CD4-positive, alpha-beta T cell (primary cell): ENCODE data around the gene DSTN. TPM values are rescaled to one million over a fixed set of nuclear protein-coding genes. Genes with fewer than 3 reads are reported as not detected.

Experiments used
- ATAC-seq: fragments of 200-7000 bp; cut with Tn5 transposase; one replicate; pipeline ENCODE4 v1.10.0; 2022; ENCODE audit warnings: mild to moderate bottlenecking; ENCODE audit not compliant: poor library complexity
- CTCF ChIA-PET: fragments of 350-600 bp; sonication (Branson Sonifier 250); formaldehyde crosslinking; loops from one replicate; lab custom pipeline; 2021; ENCODE audit warnings: antibody characterized with exemption, inconsistent platforms; lab: Charles Lee
- POLR2A ChIA-PET: fragments of 350-600 bp; sonication (Branson Sonifier 250); formaldehyde crosslinking; loops from one replicate; lab custom pipeline; 2021; ENCODE audit warnings: antibody characterized with exemption, inconsistent platforms; lab: Charles Lee
- DNase-seq, 14 experiments: peaks; one replicate each; pipeline ENCODE4 v3.0.0-alpha.2; 2013 to 2020; ENCODE audit warnings: mixed read lengths in 2 of 14
- H3K27ac ChIP-seq, 2 donors: one replicate each; pipeline versions ENCODE4 v1.5.1 to v1.7.0; 2013; ENCODE audit warnings: low read length in 2 of 2, low read depth in 1 of 2, mild to moderate bottlenecking in 1 of 2
- H3K27me3 ChIP-seq, 2 experiments: 1 replicate in 1 of 2; 2 replicates in 1 of 2; pipeline versions ENCODE4 v1.6.1 to v1.7.0; 2013; ENCODE audit warnings: low read length in 2 of 2, control low read depth in 1 of 2, mild to moderate bottlenecking in 1 of 2, moderate library complexity in 1 of 2; ENCODE audit not compliant: insufficient read depth in 2 of 2, control insufficient read depth in 1 of 2
- H3K36me3 ChIP-seq: one replicate; pipeline ENCODE4 v1.6.1; 2013; ENCODE audit warnings: low read length, control low read depth; ENCODE audit not compliant: insufficient read depth
- H3K4me1 ChIP-seq: one replicate; pipeline ENCODE4 v1.6.1; 2013; ENCODE audit warnings: low read length, control low read depth; ENCODE audit not compliant: insufficient read depth
- H3K4me3 ChIP-seq: one replicate; pipeline ENCODE4 v1.5.1; 2013; ENCODE audit warnings: mild to moderate bottlenecking, low read length, moderate library complexity
- H3K9me3 ChIP-seq, 2 experiments: 1 replicate in 1 of 2; 2 replicates in 1 of 2; pipeline versions ENCODE4 v1.6.1 to v1.7.0; 2013; ENCODE audit warnings: low read length in 2 of 2, mild to moderate bottlenecking in 2 of 2, control low read depth in 1 of 2, moderate library complexity in 1 of 2; ENCODE audit not compliant: control insufficient read depth in 1 of 2, insufficient read depth in 1 of 2
- H3K27ac Mint-ChIP-seq: one replicate; pipeline ENCODE4 v1.8.0; 2020; ENCODE audit warnings: mixed read lengths
- H3K27me3 Mint-ChIP-seq: one replicate; pipeline ENCODE4 v1.8.0; 2021; ENCODE audit warnings: mixed read lengths
- H3K36me3 Mint-ChIP-seq: one replicate; pipeline ENCODE4 v1.8.0; 2021; ENCODE audit warnings: low read depth, mixed read lengths
- H3K4me1 Mint-ChIP-seq: one replicate; pipeline ENCODE4 v1.8.0; 2021; ENCODE audit warnings: low read depth, mixed read lengths
- H3K4me3 Mint-ChIP-seq: one replicate; pipeline ENCODE4 v1.8.0; 2020; ENCODE audit warnings: mild to moderate bottlenecking, mixed read lengths
- H3K9me3 Mint-ChIP-seq: one replicate; pipeline ENCODE4 v1.8.0; 2020; ENCODE audit warnings: mixed read lengths
- intact Hi-C, 2 experiments: fragments of 100-400 bp; cut with DNase I in 1 of 2; cut with micrococcal nuclease in 1 of 2; formaldehyde crosslinking; loops; one replicate each; pipeline versions ENCODE4 v1.15.1 to v1.9.0; 2023 to 2025; cut with DNase I, micrococcal nuclease
- total RNA-seq, 174 experiments: library from RNA in 2 of 174; stranded (reverse) in 2 of 174; gene quantifications; one replicate each; pipeline ENCODE4 v1.2.3 and lab custom pipeline; 2021 to 2026
- TF ChIP-seq, protein P1 (sequence below): fragments of 200-600 bp; IDR thresholded peaks from one replicate; pipeline ENCODE4 v1.8.0; 2022; ENCODE audit warnings: antibody characterized with exemption, mild to moderate bottlenecking

Gene DSTN
- total RNA-seq, 2 experiments from 2014 or later = 36.0 to 38.9 TPM

DNA sequence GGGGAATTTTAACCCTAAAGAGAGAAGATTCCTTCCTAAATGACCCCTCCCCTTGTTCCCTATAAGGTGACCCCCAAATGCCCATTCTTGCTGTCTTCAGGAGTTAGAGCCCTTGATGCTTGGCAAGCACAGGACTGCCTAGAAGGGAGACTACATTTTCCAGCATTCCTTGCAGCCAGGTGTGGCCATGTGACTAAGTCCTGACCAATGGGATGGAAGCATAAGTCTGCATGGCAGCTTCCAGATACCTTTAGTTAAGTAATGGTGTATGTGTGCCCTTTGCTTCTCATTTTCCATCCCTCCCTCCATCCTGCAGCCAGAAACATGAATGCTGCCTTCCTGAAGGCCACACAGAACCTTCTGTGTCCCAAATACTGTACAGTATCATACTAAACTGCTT, 44.2 kb upstream of the DSTN start:
- Mint-ChIP-seq H3K36me3 (no peaks in the 10 kb centered on the region), H3K4me3 (no peak overlapping the region), H3K27me3 (peaks cover 11% of the 10 kb centered on the region), H3K4me1 (peaks cover 4% of the 10 kb centered on the region), H3K9me3 (no peaks in the 10 kb centered on the region), H3K27ac (no peak overlapping the region)
- H3K9me3 ChIP-seq = no peaks in the 10 kb centered on the region
- ATAC-seq (peak; percentile 68), DNase-seq (peak in 3 of 14 experiments; percentile 49 to 62 (median 54))
- TF ChIP-seq, protein P1, sequence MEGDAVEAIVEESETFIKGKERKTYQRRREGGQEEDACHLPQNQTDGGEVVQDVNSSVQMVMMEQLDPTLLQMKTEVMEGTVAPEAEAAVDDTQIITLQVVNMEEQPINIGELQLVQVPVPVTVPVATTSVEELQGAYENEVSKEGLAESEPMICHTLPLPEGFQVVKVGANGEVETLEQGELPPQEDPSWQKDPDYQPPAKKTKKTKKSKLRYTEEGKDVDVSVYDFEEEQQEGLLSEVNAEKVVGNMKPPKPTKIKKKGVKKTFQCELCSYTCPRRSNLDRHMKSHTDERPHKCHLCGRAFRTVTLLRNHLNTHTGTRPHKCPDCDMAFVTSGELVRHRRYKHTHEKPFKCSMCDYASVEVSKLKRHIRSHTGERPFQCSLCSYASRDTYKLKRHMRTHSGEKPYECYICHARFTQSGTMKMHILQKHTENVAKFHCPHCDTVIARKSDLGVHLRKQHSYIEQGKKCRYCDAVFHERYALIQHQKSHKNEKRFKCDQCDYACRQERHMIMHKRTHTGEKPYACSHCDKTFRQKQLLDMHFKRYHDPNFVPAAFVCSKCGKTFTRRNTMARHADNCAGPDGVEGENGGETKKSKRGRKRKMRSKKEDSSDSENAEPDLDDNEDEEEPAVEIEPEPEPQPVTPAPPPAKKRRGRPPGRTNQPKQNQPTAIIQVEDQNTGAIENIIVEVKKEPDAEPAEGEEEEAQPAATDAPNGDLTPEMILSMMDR = no peak
- intact Hi-C loops = no loop called here
- ChIA-PET CTCF (no interaction called here), POLR2A (no interaction called here)
- no peak overlapping the region for H3K27ac ChIP-seq
- peaks cover 0 to 9% of the 10 kb centered on the region in 2 experiments for H3K27me3 ChIP-seq
- no peaks in the 10 kb centered on the region for H3K36me3 ChIP-seq
- no peak overlapping the region for H3K4me3 ChIP-seq
- peaks cover under 1% of the 10 kb centered on the region for H3K4me1 ChIP-seq

DNA sequence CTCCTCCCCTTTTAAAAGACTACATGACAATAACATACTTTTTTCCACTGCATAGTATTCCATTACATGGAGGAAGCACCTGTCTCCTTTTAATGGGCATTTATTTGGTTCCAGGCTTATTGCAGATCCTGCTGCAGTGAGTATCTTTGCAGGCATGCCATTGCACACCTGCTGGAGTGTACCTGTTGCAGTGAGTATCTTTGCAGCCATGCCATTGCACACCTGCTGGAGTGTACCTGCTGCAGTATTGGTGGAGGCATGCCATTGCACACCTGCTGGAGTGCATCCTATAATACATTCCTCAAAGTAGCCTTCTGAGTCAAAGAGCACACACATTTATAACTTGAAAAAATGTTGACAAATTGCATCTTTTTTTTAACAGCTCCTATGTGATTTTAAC, 40.3 kb upstream of the DSTN start:
- H3K4me1 Mint-ChIP-seq = peaks cover 9% of the 10 kb centered on the region
- ChIA-PET POLR2A (interaction anchor here (0.6 kb wide), 1 partner anchor 62 kb away, joined by 3 read pairs; no protein-coding TSS in a partner anchor), CTCF (no interaction called here)
- Histone ChIP-seq H3K27ac (no peak overlapping the region), H3K27me3 (peaks cover 4 to 15% of the 10 kb centered on the region in 2 experiments), H3K9me3 (no peaks in the 10 kb centered on the region), H3K4me1 (peaks cover 15% of the 10 kb centered on the region), H3K36me3 (no peaks in the 10 kb centered on the region), H3K4me3 (no peak overlapping the region)
- TF ChIP-seq, protein P1 = no peak
- H3K36me3 Mint-ChIP-seq = no peaks in the 10 kb centered on the region
- ATAC-seq (no peak), DNase-seq (no peak)
- H3K27me3 Mint-ChIP-seq = peaks cover 24% of the 10 kb centered on the region
- H3K27ac Mint-ChIP-seq = no peak overlapping the region
- intact Hi-C loops = no loop called here
- H3K9me3 Mint-ChIP-seq = no peaks in the 10 kb centered on the region
- H3K4me3 Mint-ChIP-seq = no peak overlapping the region

DNA sequence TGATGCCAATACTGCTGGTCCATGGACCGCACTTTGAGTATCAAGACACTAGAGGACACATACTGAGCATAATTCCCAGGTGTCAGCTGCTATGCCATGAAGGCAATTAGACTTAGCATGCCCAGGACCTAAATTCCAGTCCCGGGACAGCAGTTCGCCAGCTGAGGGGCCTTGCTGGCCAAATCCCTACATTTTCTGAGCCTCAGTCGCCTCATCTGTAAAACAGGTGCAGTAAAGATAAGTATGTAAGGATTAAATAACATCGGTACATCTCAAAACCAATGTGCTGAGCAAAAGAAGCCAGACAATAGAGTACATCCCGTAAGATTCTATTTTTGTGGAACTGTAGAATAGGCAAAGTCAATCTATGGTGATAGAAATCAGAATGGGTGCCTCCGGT, 39.7 kb upstream of the DSTN start:
- Histone ChIP-seq H3K9me3 (no peaks in the 10 kb centered on the region), H3K4me3 (no peak overlapping the region), H3K4me1 (peaks cover 15% of the 10 kb centered on the region), H3K27me3 (peaks cover 4 to 15% of the 10 kb centered on the region in 2 experiments), H3K36me3 (no peaks in the 10 kb centered on the region), H3K27ac (no peak overlapping the region)
- POLR2A ChIA-PET = interaction anchor here (1.5 kb wide), 1 partner anchor 152 kb away, joined by 7 read pairs; the partner anchor contains the start of gene RRBP1
- no peaks in the 10 kb centered on the region for H3K36me3 Mint-ChIP-seq
- DNase-seq (no peak), ATAC-seq (no peak)
- peak overlapping the region; percentile 89 for H3K4me3 Mint-ChIP-seq
- no peaks in the 10 kb centered on the region for H3K9me3 Mint-ChIP-seq
- CTCF ChIA-PET = no interaction called here
- peaks cover 9% of the 10 kb centered on the region for H3K4me1 Mint-ChIP-seq
- intact Hi-C loops = no loop called here
- H3K27ac Mint-ChIP-seq = no peak overlapping the region
- TF ChIP-seq, protein P1 = no peak
- H3K27me3 Mint-ChIP-seq = peaks cover 24% of the 10 kb centered on the region
